Activated CD4-positive, alpha-beta T cell treated with anti-CD3 and anti-CD28 coated beads, Interleukin-2, Interleukin-4, amounts not matched to agents 100 ng/mL and 50 ng/mL, durations not matched to agents 16 hours and 8 hours (primary cell): ENCODE measurements around the gene ADK.
"Not testable (repeated sequence)": the region's sequence is repeated elsewhere in the genome, so short reads cannot be mapped to it uniquely, and the experiment has no call there.

ENCODE experiments used
- DNase-seq: peaks from one replicate; pipeline ENCODE4 v3.0.0-alpha.2; 2020; ENCODE audit warnings: low spot score

ADK gene

GRCh38 chr10:74300666-74301065, 149.6 kb downstream of the ADK start:
- no peak for DNase-seq

- DNase-seq = no peak
These were observed 154.7 kb downstream of the ADK start for GRCh38 chr10:74305730-74306129.

- no peak for DNase-seq
These were observed 155.4 kb downstream of the ADK start for GRCh38 chr10:74306227-74306982.

GRCh38 chr10:74307061-74307651, 156.1 kb downstream of the ADK start:
- no peak for DNase-seq

- no peak for DNase-seq
These were observed 159.7 kb downstream of the ADK start for GRCh38 chr10:74310652-74311257.

- no peak for DNase-seq
These were observed 163.1 kb downstream of the ADK start for GRCh38 chr10:74314166-74314565.

- DNase-seq = no peak
These were observed 169.0 kb downstream of the ADK start for GRCh38 chr10:74320026-74320425.

- no peak for DNase-seq
These were observed 169.7 kb downstream of the ADK start for GRCh38 chr10:74320717-74321116.

- DNase-seq = no peak
These were observed 171.1 kb downstream of the ADK start for GRCh38 chr10:74322141-74322540.

GRCh38 chr10:74322565-74322964, 171.5 kb downstream of the ADK start:
- no peak for DNase-seq

- DNase-seq = no peak
These were observed 177.4 kb downstream of the ADK start for GRCh38 chr10:74328388-74328787.

GRCh38 chr10:74329873-74330272, 178.9 kb downstream of the ADK start:
- no peak for DNase-seq

- DNase-seq = no peak
These were observed 179.6 kb downstream of the ADK start for GRCh38 chr10:74330646-74331045.

- DNase-seq = no peak
These were observed 181.4 kb downstream of the ADK start for GRCh38 chr10:74332398-74332797.

GRCh38 chr10:74333174-74333573, 182.2 kb downstream of the ADK start:
- DNase-seq = no peak

GRCh38 chr10:74334221-74334620, 183.2 kb downstream of the ADK start:
- no peak for DNase-seq

- no peak for DNase-seq
These were observed 184.5 kb downstream of the ADK start for GRCh38 chr10:74335501-74335900.

GRCh38 chr10:74337330-74338016, 186.5 kb downstream of the ADK start:
- no peak for DNase-seq

GRCh38 chr10:74342991-74343390, 192.0 kb downstream of the ADK start:
- no peak for DNase-seq

GRCh38 chr10:74343804-74344203, 192.8 kb downstream of the ADK start:
- no peak for DNase-seq

- no peak for DNase-seq
These were observed 193.3 kb downstream of the ADK start for GRCh38 chr10:74344306-74344705.

- no peak for DNase-seq
These were observed 196.5 kb downstream of the ADK start for GRCh38 chr10:74347522-74347921.

GRCh38 chr10:74353021-74353420, 202.0 kb downstream of the ADK start:
- DNase-seq = not testable (repeated sequence)
